Activated CD8-positive, alpha-beta memory T cell treated with anti-CD3 and anti-CD28 coated beads for 4 hours (primary cell): ENCODE measurements around the gene ARHGAP18.

ENCODE experiments used
- DNase-seq, 2 donors: peaks; one replicate each; pipeline ENCODE4 v3.0.0-alpha.2; 2020; ENCODE audit warnings: low read depth in 2 of 2

Gene ARHGAP18, protein sequence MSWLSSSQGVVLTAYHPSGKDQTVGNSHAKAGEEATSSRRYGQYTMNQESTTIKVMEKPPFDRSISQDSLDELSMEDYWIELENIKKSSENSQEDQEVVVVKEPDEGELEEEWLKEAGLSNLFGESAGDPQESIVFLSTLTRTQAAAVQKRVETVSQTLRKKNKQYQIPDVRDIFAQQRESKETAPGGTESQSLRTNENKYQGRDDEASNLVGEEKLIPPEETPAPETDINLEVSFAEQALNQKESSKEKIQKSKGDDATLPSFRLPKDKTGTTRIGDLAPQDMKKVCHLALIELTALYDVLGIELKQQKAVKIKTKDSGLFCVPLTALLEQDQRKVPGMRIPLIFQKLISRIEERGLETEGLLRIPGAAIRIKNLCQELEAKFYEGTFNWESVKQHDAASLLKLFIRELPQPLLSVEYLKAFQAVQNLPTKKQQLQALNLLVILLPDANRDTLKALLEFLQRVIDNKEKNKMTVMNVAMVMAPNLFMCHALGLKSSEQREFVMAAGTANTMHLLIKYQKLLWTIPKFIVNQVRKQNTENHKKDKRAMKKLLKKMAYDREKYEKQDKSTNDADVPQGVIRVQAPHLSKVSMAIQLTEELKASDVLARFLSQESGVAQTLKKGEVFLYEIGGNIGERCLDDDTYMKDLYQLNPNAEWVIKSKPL

DNA sequence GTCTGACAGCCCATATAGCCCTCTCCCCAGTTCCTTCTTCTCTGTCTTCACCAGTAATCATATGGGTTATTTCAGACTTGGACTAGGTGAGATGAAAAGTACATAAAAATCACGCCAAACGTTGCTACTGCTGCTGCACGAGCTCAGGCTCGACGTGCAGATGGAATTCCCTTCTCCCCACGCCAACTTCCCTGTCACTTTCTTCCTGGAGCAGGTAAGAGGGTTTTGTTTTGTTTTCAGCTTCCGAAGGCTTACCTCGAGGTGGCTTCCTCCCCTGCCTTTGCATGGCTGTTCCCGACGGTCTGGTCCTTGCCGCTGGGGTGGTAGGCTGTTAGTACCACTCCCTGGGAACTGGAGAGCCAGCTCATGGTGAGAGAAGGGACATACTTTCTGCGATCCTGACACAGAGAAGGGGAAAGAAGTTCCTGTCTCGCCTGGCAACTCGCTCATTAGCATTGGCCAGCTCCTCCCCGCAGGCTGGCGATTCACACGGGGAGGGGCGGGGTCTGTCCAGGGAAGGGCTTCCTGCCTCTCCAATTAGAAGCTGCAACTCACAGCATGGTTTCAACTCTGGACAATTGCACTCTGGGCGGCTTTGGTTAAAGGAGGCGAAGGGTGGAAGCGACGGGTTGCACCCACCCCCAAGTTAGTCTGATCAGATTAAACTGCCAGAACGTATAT lies at the start of gene ARHGAP18:
Gene ARHGAP18, minus strand, starts transcription at position 409 of the 681 bp plus-strand sequence. Its CDS starts 41 bp downstream, at position 368.
- DNase-seq, result peak; percentile 42

- DNase-seq, result no peak
These were observed 45.8 kb upstream of the ARHGAP18 start for GRCh38 chr6:129755787-129756186.

GRCh38 chr6:129754750-129755149 lies 44.8 kb upstream of the ARHGAP18 start:
- DNase-seq, result no peak

- no peak for DNase-seq
These were observed 43.4 kb upstream of the ARHGAP18 start for GRCh38 chr6:129753422-129753821.

DNA sequence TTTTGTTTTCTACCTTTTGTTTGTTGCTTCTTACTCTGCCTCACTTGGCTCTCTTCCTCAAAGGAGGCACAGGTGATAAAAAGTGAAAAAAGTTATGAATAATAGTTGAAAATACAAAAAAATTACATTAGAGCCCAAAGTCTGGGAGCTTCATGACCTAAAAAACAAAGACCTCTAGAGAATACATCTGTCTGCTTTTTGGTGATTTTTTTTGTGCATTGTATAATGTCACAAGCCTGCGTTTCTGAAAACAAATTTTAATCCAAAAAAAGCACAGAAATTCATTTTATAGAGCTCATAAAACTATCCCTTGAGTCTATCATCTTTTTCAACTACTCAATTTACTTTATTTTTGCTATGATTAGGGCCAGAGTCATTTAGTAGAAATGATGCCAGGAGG lies 41.4 kb upstream of the ARHGAP18 start:
- no peak for DNase-seq

GRCh38 chr6:129750360-129750759 lies 40.4 kb upstream of the ARHGAP18 start:
- no peak for DNase-seq

DNA sequence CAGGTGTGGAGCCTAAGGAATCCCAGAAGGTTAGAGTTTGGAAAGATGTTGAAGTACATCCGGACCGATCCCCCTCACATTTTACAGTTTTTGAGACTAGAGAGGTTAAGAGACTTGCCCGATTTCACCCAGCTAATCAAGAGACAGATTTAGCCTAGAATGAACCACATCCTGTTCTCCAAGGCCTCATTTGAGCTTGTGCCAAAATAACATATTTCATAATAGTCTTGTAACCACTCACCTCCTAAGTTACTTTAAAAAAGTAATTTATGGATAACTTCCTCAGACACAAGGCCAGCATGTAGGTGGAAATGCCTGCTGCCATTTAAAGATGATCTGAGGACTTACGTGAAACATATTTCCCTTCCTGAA lies 39.8 kb upstream of the ARHGAP18 start:
- no peak for DNase-seq

DNA sequence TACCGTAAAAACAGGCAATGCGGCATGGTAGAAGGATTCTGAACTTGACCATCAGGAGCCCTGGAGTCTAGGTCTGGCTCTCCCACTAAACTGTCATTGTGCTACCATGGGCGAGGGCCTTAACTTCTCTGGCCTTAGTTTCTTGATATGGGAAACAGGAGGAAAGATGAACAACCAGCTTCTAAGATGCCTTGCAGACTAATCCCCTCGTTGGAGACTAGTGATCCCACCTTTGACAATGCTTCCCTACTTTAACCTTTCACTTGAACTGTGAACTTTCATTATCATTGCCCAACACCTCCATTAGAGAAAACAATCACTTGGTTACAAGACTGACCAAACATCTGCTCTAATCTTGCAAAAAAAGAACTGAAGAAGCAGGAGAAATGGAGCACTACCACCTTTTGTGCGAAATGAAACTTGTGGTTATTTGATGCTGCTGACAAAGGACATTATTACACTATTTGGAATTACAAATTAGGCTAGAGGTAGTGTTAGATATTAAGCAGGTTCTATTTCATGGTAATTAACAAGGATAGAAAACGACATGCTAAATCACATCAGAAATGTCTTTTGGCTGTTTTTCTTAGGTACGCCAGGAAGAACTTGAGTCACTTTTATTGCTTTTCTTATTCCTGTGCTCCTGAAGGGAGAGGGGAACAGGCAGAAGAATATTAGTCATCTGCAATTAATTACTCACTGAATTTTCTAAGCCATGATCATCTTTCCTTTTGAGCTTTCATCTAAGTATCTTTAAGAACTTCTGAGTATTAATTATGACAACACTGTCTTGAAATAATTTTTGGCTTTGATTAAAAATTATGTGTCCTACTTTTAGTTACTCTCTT lies 39.1 kb upstream of the ARHGAP18 start:
- DNase-seq, result no peak

DNA sequence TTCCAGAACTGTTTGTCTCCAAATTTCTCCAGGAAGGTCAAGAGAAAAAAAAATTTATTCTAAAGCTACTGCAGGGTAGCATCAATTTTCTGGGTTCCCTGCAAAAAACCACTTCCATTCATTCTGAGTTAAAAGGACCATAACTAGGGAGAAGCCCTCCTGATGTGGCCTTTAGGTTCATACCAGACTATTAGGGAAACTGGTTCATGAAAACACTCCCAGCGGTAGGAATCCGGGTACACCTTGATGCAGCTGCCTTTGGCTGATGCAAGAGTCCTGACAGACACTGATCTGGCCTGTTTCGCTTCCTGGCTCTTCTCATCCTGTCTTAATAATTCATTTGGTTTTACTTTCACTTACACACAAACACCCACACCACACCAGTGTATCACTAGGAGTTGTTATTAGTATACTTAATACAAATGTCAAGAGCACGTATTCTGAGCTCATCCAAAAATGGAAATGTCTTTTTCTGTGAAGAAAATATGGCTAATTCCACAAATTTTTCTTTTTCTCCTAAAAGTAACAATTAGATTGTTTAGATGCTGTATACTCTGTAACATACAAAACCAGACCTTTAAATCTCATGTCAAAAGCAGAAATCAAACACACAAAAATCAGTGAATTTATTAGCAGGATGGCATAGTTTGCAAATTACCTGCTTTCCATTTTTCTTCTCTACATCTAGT lies 38.4 kb upstream of the ARHGAP18 start:
- DNase-seq, result peak; percentile 28 to 41

- DNase-seq, result no peak
These were observed 37.7 kb upstream of the ARHGAP18 start for GRCh38 chr6:129747588-129748112.

DNA sequence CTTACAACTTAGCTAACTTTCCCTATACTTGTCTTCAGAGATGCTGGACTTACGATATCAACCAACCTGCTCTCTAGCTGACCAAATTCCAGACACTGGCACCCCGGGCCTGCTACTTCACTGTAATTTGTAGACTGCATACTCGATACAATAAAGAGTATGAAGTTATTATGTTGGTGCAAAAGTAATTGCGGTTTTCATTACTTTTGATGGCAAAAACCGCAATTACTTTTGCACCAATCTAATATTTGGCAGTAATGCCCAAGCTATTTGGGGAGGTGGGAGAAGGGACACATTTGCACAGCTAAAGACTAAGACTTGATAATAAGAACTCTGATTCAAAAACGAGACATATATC lies 34.9 kb upstream of the ARHGAP18 start:
- no peak for DNase-seq

- DNase-seq, result no peak
These were observed 34.4 kb upstream of the ARHGAP18 start for GRCh38 chr6:129744201-129744879.

DNA sequence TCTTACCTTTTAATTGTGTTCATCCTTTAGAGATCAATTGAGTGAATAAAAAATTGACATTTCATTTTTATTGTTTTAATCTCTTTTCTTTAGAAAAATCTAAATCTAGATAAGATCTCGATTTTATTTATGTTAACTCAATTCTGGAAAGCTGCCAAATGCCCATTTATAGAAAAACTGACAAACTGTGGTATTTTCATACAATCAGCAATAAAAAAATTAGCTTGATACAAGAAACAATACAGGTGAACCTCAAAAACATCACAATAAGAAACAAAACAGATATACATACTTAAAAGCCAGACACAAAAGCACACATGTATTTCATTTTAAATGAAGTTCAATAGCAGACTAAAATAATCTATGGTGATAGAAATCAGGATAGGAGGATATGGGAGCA lies 30.0 kb upstream of the ARHGAP18 start:
- no peak for DNase-seq

GRCh38 chr6:129736105-129736504 lies 26.1 kb upstream of the ARHGAP18 start:
- no peak for DNase-seq

DNA sequence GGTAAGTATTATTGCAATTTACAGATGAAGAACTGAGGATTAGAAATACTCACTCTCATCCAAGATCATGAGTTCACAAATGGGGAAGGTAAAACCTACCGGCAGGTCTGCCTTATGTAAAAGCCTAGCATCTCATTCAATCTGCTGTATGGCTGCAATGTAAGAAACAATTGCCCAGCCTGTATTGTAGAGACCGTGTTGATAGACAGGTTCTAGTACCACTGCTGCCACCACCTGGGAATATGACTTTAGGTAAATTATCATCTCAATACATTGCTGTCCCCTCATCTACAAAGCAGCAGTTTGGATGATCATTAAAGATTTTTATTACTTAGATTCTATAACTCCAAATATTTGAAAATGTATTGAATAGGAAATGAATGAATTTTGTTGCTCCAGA lies 23.3 kb upstream of the ARHGAP18 start:
- DNase-seq, result no peak

- no peak for DNase-seq
These were observed 22.6 kb upstream of the ARHGAP18 start for GRCh38 chr6:129732542-129732941.

DNA sequence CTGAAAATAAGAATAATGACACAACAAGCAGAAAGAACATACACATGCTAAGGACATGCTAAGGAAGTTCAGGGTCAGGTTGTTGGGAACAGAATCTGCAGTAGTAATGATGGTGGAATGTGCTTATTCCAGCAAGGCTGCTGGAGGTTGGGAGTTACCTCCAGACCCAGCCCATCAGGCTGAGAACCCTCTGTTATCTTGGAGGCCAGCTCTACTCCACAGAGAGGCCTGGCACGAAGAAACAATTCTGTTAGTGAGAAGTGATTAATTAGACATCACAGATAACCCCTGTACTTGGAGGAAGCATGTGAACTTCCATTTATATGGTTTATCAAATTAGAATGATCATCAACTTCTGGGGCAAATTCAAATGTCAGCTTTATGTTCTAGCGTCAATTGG lies 22.1 kb upstream of the ARHGAP18 start:
- no peak for DNase-seq

DNA sequence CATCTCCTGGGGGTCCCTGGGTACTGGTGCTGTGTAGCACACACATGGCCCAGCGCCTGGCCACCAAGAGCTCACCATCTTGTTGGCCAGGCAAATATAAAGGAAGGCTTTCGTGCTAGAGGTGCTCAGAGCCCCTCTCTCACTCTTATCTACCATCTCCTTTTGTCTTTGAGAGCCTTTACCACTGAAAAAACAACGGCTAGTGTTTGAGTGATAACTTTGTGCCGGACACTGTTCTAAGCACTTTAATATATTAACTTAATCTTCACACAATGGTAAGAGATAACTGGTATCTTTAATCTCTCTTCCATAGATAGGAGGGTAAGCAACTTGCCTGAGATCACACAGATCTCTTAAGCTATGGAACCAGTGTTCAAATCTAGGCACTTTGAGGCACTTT lies 21.5 kb upstream of the ARHGAP18 start:
- no peak for DNase-seq

GRCh38 chr6:129730477-129731165 lies 20.6 kb upstream of the ARHGAP18 start:
- no peak for DNase-seq

- no peak for DNase-seq
These were observed 16.7 kb upstream of the ARHGAP18 start for GRCh38 chr6:129726650-129727049.
